ENCODE results near the gene CDK11A. TPM values are rescaled to one million over a fixed set of nuclear protein-coding genes. Genes with fewer than 3 reads are reported as not detected.
"Not testable (repeated sequence)": the region's sequence is repeated elsewhere in the genome, so short reads cannot be mapped to it uniquely, and the experiment has no call there.

CDK11A gene
- total RNA-seq, 1 donor from 2014 or later: 70.4 TPM

DNA sequence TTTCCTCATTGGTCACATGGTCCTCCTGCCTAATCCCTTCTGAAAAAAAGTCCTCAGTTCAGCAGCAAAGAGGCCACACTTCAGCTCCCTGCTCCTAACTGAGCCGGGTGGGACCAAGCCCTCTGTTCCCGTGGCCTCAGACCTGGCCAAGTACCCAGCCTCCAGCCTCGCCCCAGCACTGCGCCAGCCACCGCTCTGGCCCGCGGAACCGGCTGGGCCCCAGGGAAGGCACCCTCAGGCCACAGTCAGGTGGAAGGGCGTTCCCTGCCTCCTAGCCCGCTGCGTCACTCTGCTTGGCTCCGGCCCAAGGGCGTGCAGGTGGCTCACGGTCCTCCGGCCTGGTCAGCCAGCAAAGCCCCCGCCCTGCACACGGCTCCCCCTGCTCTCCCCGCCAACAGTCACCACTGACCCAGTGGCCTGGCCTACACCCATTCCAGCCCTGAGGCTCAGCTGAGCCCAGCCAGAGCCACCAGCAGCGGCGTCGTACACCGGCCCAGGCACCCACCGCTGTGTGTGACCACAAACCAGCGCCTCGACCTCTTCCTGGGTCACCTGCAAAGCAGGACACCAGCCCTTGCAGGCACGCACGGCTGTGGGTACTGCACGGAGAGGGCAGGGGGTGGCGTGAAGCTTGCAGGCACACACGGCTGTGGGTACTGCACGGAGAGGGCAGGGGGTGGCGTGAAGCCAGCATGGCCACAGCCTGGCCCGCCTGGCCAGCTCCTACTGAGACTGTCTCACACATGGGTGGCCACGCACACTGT, 34.7 kb upstream of the CDK11A start:
- Mint-ChIP-seq H3K27ac (no peak overlapping the region), H3K27me3 (no peaks in the 10 kb centered on the region), H3K4me1 (no peaks in the 10 kb centered on the region), H3K4me3 (no peak overlapping the region), H3K9me3 (no peaks in the 10 kb centered on the region), H3K36me3 (ENCODE audit: low read depth) (peaks cover 41% of the 10 kb centered on the region)
- DNase-seq: no peak
- intact Hi-C loops (cut with micrococcal nuclease): no loop called here

DNA sequence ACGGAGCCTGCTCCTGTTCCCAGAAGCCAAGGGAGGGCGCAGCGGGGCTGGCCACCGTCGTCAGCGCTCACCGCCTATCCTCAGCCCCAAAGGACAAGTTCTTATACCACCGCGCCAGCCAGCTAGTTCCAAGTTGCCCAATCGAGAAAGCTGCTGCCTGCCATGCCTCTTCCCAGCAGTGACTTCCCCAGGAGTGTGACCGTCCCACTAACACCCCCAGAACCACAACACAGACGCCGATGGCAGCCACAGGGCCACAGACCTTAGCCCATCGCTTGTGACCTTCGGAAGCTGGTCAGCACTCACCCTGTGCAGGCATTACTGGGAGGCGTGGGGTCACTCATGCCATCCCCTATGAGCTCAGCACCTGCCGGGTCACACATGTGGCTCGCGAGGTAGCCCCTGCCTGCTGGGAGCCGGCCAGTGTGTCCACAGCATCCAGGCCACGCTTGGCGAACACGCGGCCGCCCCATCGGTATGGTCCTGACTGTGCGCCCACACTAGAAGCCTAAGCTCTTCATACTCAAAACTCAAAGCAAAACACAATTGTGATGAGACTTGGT, 34.0 kb upstream of the CDK11A start:
- H3K9me3 Mint-ChIP-seq: no peaks in the 10 kb centered on the region
- intact Hi-C loops (cut with micrococcal nuclease): no loop called here
- no peaks in the 10 kb centered on the region for H3K27me3 Mint-ChIP-seq
- no peaks in the 10 kb centered on the region for H3K4me1 Mint-ChIP-seq
- H3K4me3 Mint-ChIP-seq: no peak overlapping the region
- no peak for DNase-seq
- H3K36me3 Mint-ChIP-seq (ENCODE audit: low read depth): peaks cover 43% of the 10 kb centered on the region
- no peak overlapping the region for H3K27ac Mint-ChIP-seq

DNA sequence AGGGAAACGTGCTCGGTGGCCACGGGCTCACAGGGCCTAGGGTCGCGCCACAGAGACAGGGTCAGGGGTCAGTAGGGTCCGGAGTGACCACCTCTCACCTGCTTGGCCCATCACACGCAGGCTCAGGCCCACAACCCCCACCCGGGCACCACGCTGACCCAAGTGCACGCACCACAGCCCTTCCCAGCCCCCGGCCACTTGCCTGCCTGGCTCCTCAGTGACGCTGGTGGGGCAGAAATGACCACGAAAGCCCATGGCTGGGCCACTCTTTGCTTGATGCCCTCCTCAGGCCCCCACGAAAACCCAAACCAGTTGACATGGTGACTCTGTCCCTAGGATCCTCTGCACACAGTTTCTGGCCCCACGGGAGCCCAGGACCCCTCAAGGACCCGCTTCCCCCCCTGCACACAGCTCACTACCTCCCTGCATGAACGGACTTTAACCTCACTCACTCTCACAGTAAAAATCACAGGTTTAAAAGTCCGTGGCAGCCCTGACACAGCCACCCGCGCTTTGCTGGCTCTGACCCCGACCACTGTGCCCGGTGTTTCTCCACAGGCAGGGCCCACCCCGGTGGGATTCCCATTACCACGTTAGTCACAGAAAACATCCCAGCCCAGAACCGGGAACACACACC, 33.4 kb upstream of the CDK11A start:
- Mint-ChIP-seq H3K9me3 (no peaks in the 10 kb centered on the region), H3K27me3 (no peaks in the 10 kb centered on the region), H3K36me3 (ENCODE audit: low read depth) (peaks cover 39% of the 10 kb centered on the region), H3K4me1 (no peaks in the 10 kb centered on the region), H3K27ac (no peak overlapping the region), H3K4me3 (no peak overlapping the region)
- intact Hi-C loops (cut with micrococcal nuclease): no loop called here
- DNase-seq: no peak

DNA sequence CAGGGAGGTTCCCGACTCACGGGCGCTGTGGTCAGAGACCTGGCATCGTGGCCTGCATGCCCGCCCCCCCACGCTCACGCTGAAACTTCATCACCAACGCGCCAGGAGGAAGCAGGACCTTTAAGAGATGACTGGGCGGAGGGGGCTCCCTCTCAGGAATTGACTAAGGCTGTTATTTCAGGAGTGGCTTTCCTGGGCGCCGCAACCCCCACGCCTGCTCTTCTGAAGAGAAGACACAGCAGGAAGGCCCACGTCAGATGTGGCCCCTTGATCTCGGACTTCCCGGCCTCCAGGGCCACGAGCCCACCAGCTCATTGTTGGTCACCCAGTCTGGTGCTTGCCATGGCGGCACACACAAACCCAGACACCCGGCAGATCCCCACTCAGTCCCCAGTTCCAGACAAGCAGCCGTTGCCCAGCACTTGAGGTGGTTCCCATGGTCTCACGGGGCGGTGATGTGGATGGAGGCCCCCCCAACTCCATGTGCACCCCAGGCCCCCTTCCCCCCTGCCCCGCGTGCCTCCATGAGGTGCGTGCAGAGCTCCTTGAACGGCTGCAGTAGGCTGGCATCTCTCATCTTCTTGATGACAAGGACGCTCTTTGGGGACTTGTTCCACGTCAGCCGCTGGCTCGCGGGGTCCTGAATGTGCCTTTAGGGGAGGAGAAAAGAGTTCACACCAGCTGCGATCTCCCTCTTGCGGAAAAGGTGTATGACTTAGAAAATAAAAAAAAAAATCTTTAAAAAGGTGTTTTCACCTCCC, 32.7 kb upstream of the CDK11A start:
- Mint-ChIP-seq H3K36me3 (ENCODE audit: low read depth) (peaks cover 34% of the 10 kb centered on the region), H3K9me3 (no peaks in the 10 kb centered on the region), H3K27me3 (no peaks in the 10 kb centered on the region), H3K4me1 (no peaks in the 10 kb centered on the region), H3K27ac (no peak overlapping the region), H3K4me3 (no peak overlapping the region)
- DNase-seq: no peak
- intact Hi-C loops (cut with micrococcal nuclease): no loop called here

DNA sequence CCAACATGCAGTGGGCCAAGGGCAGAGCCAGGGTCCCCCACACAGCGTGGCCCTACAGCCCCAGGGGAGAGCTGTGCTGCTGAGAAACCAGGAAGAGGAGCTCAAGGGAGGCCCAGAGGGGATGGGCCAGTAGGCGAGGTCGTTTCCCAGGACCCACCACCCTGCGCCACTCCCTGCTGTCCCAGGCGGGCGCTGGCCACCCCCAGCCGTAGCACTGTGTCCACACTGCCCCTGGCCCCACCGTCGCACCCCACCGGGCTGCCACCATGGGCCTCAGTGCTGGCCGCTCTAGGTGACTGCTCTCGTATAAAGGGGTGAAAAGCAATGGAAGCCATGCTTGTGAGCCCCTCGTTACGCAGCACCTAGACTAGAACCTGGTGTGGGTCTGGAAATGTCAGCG, 31.7 kb upstream of the CDK11A start:
- Mint-ChIP-seq H3K9me3 (no peaks in the 10 kb centered on the region), H3K4me3 (no peak overlapping the region), H3K27ac (no peak overlapping the region), H3K27me3 (no peaks in the 10 kb centered on the region), H3K4me1 (no peaks in the 10 kb centered on the region), H3K36me3 (ENCODE audit: low read depth) (peaks cover 24% of the 10 kb centered on the region)
- intact Hi-C loops (cut with micrococcal nuclease): no loop called here
- DNase-seq: no peak

DNA sequence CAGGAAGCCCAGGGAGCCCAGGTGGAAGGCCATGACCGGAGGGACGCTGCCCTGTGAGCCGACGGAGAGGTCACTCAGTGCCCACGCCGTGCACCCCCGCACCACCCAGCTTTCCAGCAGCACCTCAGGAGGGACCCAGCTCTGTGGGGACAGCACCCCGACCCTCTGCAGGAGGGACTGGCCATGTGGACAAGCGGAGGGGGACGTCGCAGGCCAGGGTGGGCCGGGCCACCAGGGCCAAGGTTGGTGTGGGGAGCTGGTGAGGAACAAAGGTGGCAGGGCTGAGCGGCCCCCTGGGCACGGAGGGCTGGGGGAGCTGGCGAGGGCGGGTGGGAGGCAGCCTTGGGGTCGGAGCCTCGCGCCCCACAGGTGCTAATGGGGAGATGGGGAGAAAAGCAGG, 31.3 kb upstream of the CDK11A start:
- Mint-ChIP-seq H3K36me3 (ENCODE audit: low read depth) (peaks cover 23% of the 10 kb centered on the region), H3K9me3 (no peaks in the 10 kb centered on the region), H3K27me3 (no peaks in the 10 kb centered on the region), H3K4me3 (no peak overlapping the region), H3K4me1 (no peaks in the 10 kb centered on the region), H3K27ac (no peak overlapping the region)
- DNase-seq: no peak
- intact Hi-C loops (cut with micrococcal nuclease): no loop called here

DNA sequence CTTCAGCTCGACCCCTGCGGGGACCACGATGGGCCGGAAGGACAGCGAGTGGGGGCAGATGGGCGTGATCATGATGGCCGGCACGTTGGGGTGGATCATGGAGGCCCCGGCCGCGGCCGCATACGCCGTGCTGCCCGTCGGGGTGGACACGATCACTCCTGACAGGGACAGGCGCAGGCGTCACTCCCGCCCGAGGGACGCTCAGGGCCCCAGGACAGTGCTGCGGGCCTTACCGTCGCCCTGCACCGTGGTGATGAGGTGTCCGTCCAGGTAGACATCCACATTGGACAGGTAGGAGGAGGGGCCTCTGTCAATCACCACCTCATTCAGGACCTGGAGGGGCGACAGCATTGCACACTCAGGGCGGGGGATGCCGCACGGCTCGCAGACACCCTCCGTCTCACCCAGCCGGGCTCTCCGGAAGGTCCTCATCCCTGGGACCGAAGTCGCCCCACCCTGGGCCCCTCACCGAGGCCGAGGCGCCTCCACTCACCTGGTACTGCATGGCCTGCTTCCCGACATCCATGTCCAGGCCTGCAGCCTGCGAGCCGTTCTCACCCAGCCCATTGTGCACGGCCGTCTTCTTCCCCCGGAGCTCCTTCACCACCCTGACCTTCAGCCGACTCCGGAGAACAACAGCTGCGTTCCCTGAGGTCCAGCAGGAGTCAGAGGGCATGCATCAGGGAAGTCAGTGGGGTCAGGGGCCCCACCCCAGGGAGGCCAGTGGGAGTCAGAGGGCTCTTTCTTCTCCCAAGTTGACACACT, 30.1 kb upstream of the CDK11A start:
- Mint-ChIP-seq H3K27ac (no peak overlapping the region), H3K27me3 (no peaks in the 10 kb centered on the region), H3K36me3 (ENCODE audit: low read depth) (peaks cover 20% of the 10 kb centered on the region), H3K4me3 (no peak overlapping the region), H3K4me1 (no peaks in the 10 kb centered on the region), H3K9me3 (no peaks in the 10 kb centered on the region)
- DNase-seq: no peak
- intact Hi-C loops (cut with micrococcal nuclease): no loop called here

DNA sequence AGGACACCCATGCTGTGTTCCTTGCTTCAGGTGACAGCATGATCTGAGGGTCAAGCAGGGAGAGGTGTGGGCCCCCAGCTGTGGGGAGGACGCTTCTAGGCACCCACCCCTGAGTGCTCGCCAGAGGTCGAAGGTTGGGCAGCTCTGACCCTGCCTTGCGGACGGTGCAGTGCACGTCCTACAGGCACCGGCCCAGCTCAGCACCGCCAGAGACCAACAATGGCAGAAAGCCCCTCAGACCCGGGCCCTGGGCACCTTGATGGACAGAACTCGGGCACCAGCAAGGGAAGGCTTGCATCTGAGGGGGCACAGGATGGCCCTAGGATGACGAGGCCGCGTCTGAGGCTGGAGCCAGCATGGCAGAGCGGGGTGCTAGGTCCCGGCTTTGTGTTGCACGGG, 29.4 kb upstream of the CDK11A start:
- Mint-ChIP-seq H3K4me1 (no peaks in the 10 kb centered on the region), H3K27me3 (no peaks in the 10 kb centered on the region), H3K36me3 (ENCODE audit: low read depth) (peaks cover 18% of the 10 kb centered on the region), H3K9me3 (no peaks in the 10 kb centered on the region), H3K27ac (no peak overlapping the region), H3K4me3 (no peak overlapping the region)
- no peak for DNase-seq
- intact Hi-C loops (cut with micrococcal nuclease): no loop called here

DNA sequence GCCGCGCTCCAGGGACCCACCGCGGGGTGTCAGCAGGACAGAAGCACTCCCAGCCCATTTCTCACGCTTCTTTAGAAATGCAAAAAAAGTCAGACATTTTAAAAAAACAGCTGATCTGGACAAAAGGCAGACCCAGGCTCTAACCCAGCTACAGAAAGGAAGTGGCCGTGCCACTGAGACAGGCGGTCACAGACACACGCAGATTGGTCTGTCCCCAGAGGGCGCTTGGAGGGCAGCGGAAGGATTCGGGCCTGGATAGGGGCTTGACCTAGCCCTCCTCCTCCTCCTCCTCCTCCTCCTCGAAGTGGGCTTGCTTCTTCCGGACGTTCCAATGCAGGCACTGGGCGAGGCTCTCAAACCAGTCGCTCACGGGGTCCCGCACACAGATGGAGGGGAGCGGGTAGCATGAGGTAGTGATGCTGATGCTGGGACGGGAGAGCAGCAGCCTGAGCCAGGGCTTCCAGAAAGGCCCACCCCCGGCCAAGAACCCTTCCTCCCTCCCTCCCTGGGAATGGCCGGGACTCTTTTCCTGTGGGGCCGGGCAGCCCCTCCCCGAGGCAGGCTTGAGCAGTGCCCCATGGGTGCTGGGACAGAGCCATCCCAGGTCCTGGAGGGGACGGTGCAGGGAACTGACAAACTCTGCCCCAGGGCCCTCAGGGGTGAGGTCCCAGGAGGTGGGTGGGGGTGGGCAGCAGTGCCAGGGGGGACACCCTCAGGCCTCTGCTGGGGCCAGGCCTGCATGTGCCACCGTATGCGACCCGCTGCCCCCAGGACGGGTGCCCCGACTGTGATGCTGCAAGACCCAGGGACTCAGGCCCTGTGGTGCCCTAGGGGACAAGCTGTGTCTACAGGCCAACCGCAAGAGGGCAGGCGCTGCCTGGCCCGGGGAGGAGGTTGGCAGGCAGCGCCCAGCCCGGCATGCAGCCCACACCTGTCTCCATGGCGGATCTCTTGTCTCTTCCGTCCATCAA, 28.8 kb upstream of the CDK11A start:
- H3K9me3 Mint-ChIP-seq: no peaks in the 10 kb centered on the region
- H3K27me3 Mint-ChIP-seq: no peaks in the 10 kb centered on the region
- no peak for DNase-seq
- H3K36me3 Mint-ChIP-seq (ENCODE audit: low read depth): peaks cover 14% of the 10 kb centered on the region
- no peak overlapping the region for H3K4me3 Mint-ChIP-seq
- no peak overlapping the region for H3K27ac Mint-ChIP-seq
- intact Hi-C loops (cut with micrococcal nuclease): no loop called here
- peaks cover 2% of the 10 kb centered on the region for H3K4me1 Mint-ChIP-seq

DNA sequence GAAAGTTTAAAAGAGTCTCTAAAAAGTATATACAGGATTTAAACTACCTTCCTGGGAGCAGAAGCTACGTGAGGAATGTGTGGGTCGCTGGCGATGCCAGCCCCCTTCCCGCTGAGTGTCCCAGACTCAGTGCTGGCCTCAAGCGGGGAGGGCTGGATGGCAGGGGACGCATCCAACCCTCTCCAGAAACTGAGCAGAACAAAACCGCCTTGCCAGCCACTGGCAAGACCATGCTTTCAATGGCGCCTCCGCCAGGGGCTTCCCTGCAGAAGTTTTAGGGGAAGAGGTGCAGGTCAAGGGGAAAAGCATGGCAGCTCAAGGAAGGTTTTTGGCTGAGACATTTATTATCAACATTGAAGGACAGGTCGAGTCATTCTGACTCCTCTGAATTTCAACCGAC, 28.0 kb upstream of the CDK11A start:
- no peak for DNase-seq
- Mint-ChIP-seq H3K4me3 (no peak overlapping the region), H3K36me3 (ENCODE audit: low read depth) (peaks cover 11% of the 10 kb centered on the region), H3K4me1 (peaks cover 2% of the 10 kb centered on the region), H3K9me3 (no peaks in the 10 kb centered on the region), H3K27me3 (no peaks in the 10 kb centered on the region), H3K27ac (no peak overlapping the region)
- intact Hi-C loops (cut with micrococcal nuclease): no loop called here

DNA sequence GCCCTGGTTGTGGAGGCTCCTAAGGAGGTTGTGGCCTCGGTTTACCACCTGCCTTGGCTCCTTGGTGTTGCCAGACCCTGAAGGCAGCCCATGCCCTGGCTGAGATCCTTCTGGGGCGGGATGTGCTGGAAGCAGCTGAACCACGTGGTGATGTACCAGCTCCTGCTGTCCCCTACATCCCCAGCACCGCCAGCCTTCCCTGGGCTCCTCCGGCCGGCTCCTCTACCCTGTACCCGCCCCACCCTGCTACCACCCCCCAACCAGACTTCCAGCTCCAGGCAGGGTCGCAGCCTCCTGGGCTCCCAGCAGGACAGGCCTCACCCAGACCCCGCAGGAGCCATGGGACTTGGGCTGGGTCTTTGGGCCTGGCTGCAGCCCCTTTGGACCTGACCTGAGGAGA, 25.8 kb upstream of the CDK11A start:
- H3K9me3 Mint-ChIP-seq; H3K4me1 Mint-ChIP-seq; H3K27me3 Mint-ChIP-seq; DNase-seq; H3K36me3 Mint-ChIP-seq (ENCODE audit: low read depth); H3K27ac Mint-ChIP-seq; intact Hi-C loops (cut with micrococcal nuclease); H3K4me3 Mint-ChIP-seq: not testable (repeated sequence)

DNA sequence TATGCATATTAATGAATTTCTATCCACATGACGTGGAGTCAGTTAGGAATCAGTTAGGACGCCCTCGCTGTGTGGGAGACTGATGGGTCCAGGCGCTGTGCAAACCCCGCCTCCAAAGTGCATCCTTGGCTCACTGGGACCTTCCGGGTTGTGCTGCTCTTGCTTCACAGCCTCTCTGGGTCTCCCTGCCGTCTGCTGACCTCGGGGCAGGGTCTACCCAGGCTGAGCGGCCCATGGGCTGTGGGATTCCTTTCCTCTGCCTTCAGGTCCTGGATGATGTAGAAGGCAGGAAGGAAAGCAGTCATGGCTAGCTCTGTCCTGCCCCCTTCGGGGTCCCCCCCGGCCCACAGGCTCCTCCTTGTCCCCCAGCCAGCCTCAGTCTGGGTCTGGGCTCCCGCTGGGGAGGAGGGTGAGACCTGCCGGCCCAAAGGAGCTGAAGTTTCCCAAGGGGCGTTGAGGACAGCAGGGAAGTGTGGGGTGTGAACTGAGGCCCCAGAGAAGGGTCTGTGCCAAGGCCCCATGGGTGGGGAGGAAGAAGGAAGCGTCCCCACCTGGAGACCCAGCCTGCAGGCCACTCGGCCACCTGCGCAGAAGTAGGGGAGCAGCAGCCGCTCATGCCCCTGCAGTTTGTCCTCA, 24.6 kb upstream of the CDK11A start:
- Mint-ChIP-seq H3K27me3 (no peaks in the 10 kb centered on the region), H3K4me3 (peak overlapping the region; percentile 31), H3K36me3 (ENCODE audit: low read depth) (peaks cover 1% of the 10 kb centered on the region), H3K27ac (no peak overlapping the region), H3K9me3 (no peaks in the 10 kb centered on the region), H3K4me1 (peaks cover 2% of the 10 kb centered on the region)
- intact Hi-C loops (cut with micrococcal nuclease): no loop called here
- no peak for DNase-seq
